ENCODE results near the gene CELF1. TPM values are rescaled to one million over a fixed set of nuclear protein-coding genes. Genes with fewer than 3 reads are reported as not detected.

Gene CELF1
- total RNA-seq, 2 experiments from 2014 or later: 103 to 111 TPM

DNA sequence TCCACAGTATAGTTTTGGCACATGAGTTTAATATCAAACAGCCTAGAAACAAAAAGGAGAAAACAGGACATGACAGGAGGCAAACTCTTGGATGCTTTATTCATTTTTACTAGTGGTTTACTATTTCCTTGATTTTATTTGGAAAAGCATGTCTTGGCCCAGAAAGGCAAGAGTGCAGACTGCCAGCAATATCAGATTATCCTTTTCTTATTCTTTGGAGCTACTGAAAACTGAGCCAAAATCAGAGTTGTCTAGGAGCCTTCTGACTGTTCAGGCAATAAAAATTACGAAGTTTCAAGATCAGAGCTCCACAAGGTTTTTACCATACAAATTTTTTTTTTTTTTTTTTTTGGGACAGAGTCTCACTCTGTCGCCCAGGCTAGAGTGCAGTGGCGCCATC lies 16.0 kb downstream of the CELF1 start:
- CTCF ChIA-PET: interaction anchor here (0.7 to 7.9 kb wide), 4 partner anchors 10 to 645 kb away, joined by 3 to 31 read pairs (median 3); partner anchors contain the start of gene CELF1
- H3K27ac Mint-ChIP-seq: no peak overlapping the region
- Histone ChIP-seq H3K27me3 (ENCODE audit: control insufficient read depth in 1 of 2, insufficient read depth in 2 of 2, low read length in 2 of 2) (no peaks in the 10 kb centered on the region), H3K36me3 (ENCODE audit: insufficient read depth, low read length) (peaks cover 12% of the 10 kb centered on the region), H3K27ac (ENCODE audit: low read depth in 1 of 2, low read length in 2 of 2) (no peak overlapping the region), H3K4me3 (ENCODE audit: low read length) (no peak overlapping the region), H3K4me1 (ENCODE audit: insufficient read depth, low read length) (peaks cover 50% of the 10 kb centered on the region), H3K9me3 (ENCODE audit: control insufficient read depth in 1 of 2, insufficient read depth in 1 of 2, low read length in 2 of 2) (no peaks in the 10 kb centered on the region)
- H3K36me3 Mint-ChIP-seq (ENCODE audit: low read depth): peaks cover 46% of the 10 kb centered on the region
- no peaks in the 10 kb centered on the region for H3K27me3 Mint-ChIP-seq
- intact Hi-C loops (cut with DNase I, micrococcal nuclease): no loop called here
- H3K4me1 Mint-ChIP-seq (ENCODE audit: low read depth): peaks cover 61% of the 10 kb centered on the region
- no peak for DNase-seq
- POLR2A ChIA-PET: interaction anchor here (1.4 kb wide), 1 partner anchor 14 kb away, joined by 3 read pairs; no protein-coding TSS in a partner anchor
- no peaks in the 10 kb centered on the region for H3K9me3 Mint-ChIP-seq
- ATAC-seq (ENCODE audit: poor library complexity): no peak
- TF ChIP-seq, protein P1, sequence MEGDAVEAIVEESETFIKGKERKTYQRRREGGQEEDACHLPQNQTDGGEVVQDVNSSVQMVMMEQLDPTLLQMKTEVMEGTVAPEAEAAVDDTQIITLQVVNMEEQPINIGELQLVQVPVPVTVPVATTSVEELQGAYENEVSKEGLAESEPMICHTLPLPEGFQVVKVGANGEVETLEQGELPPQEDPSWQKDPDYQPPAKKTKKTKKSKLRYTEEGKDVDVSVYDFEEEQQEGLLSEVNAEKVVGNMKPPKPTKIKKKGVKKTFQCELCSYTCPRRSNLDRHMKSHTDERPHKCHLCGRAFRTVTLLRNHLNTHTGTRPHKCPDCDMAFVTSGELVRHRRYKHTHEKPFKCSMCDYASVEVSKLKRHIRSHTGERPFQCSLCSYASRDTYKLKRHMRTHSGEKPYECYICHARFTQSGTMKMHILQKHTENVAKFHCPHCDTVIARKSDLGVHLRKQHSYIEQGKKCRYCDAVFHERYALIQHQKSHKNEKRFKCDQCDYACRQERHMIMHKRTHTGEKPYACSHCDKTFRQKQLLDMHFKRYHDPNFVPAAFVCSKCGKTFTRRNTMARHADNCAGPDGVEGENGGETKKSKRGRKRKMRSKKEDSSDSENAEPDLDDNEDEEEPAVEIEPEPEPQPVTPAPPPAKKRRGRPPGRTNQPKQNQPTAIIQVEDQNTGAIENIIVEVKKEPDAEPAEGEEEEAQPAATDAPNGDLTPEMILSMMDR (IDR thresholded peaks at IDR 0.05): no peak
- H3K4me3 Mint-ChIP-seq: no peak overlapping the region

DNA sequence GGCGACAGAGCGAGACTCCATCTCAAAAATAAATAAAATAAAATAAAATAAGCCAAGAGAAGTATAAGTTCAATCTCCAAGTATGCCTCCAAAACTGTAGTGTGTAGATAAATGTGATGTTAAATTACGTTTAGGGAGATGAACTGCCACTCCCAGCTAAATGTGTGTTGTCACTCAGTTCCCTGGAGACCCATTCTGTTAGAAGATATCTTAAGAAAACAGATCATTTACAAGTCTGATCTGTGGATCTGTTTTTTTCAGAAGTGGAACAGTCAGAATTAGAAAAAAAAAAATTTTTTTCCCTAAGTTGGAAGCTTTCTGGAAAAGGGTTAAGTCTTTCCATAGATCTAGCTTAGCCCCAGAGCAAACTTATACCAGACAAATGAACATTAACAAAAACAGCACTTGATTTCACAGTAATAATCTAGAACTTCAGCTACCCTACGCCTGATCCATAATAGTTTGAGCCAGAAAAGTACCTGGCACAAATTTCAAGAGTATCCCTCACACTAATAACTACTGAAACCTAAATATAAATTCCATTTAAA lies 18.2 kb downstream of the CELF1 start:
- Histone ChIP-seq H3K36me3 (ENCODE audit: insufficient read depth, low read length) (peaks cover 21% of the 10 kb centered on the region), H3K27me3 (ENCODE audit: control insufficient read depth in 1 of 2, insufficient read depth in 2 of 2, low read length in 2 of 2) (no peaks in the 10 kb centered on the region), H3K4me3 (ENCODE audit: low read length) (no peak overlapping the region), H3K4me1 (ENCODE audit: insufficient read depth, low read length) (peaks cover 45% of the 10 kb centered on the region), H3K9me3 (ENCODE audit: control insufficient read depth in 1 of 2, insufficient read depth in 1 of 2, low read length in 2 of 2) (no peaks in the 10 kb centered on the region), H3K27ac (ENCODE audit: low read depth in 1 of 2, low read length in 2 of 2) (no peak overlapping the region)
- DNase-seq (no peak), ATAC-seq (ENCODE audit: poor library complexity) (no peak)
- Mint-ChIP-seq H3K36me3 (ENCODE audit: low read depth) (peaks cover 36% of the 10 kb centered on the region), H3K27me3 (no peaks in the 10 kb centered on the region), H3K27ac (peak overlapping the region; percentile 65), H3K4me3 (peak overlapping the region; percentile 25), H3K4me1 (ENCODE audit: low read depth) (peaks cover 56% of the 10 kb centered on the region), H3K9me3 (no peaks in the 10 kb centered on the region)
- intact Hi-C loops (cut with DNase I, micrococcal nuclease): no loop called here
- ChIA-PET POLR2A (interaction anchor here (1.0 kb wide), 1 partner anchor 44 kb away, joined by 3 read pairs; the partner anchor contains the start of gene KBTBD4), CTCF (interaction anchor here (2.1 kb wide), 1 partner anchor 9 kb away, joined by 8 read pairs; no protein-coding TSS in a partner anchor)
- TF ChIP-seq, protein P1 (IDR thresholded peaks at IDR 0.05): no peak

DNA sequence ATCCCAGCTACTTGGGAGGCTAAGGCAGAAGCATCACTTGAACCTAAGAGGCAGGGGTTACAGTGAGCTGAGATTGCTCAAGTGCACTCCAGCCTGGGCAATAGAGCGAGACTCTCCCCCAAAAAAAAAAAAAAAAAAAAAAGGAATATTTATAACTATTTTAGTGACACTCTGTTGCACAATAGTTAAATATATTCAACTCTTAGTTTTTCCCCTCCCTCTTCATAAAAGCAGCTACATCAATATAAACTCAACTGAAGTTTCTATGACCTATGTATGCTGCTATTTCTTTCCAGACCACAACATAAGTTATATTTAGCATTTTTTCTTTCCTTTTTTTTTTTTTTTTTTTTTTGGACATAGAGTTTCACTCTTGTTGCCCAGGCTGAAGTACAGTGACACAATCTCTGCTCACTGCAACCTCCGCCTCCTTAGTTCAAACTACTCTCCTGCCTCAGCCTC lies 19.2 kb downstream of the CELF1 start:
- H3K4me3 Mint-ChIP-seq: no peak overlapping the region
- H3K36me3 ChIP-seq (ENCODE audit: insufficient read depth, low read length): peaks cover 28% of the 10 kb centered on the region
- ATAC-seq (ENCODE audit: poor library complexity): no peak
- ChIA-PET CTCF (interaction anchor here (0.7 to 2.1 kb wide), 4 partner anchors 8 to 33 kb away, joined by 3 to 8 read pairs (median 5); partner anchors contain the start of gene CELF1), POLR2A (no interaction called here)
- no peaks in the 10 kb centered on the region for H3K27me3 ChIP-seq (ENCODE audit: control insufficient read depth in 1 of 2, insufficient read depth in 2 of 2, low read length in 2 of 2)
- peaks cover 37% of the 10 kb centered on the region for H3K36me3 Mint-ChIP-seq (ENCODE audit: low read depth)
- peaks cover 42% of the 10 kb centered on the region for H3K4me1 ChIP-seq (ENCODE audit: insufficient read depth, low read length)
- TF ChIP-seq, protein P1 (IDR thresholded peaks at IDR 0.05): no peak
- no peaks in the 10 kb centered on the region for H3K9me3 Mint-ChIP-seq
- DNase-seq: no peak
- H3K27ac Mint-ChIP-seq: no peak overlapping the region
- H3K4me1 Mint-ChIP-seq (ENCODE audit: low read depth): peaks cover 49% of the 10 kb centered on the region
- H3K4me3 ChIP-seq (ENCODE audit: low read length): no peak overlapping the region
- no peak overlapping the region for H3K27ac ChIP-seq (ENCODE audit: low read depth in 1 of 2, low read length in 2 of 2)
- no peaks in the 10 kb centered on the region for H3K27me3 Mint-ChIP-seq
- H3K9me3 ChIP-seq (ENCODE audit: control insufficient read depth in 1 of 2, insufficient read depth in 1 of 2, low read length in 2 of 2): no peaks in the 10 kb centered on the region
- intact Hi-C loops (cut with DNase I, micrococcal nuclease): no loop called here
